Central memory CD8-positive, alpha-beta T cell (primary cell): Measurements from ENCODE around the gene PTCRA.
A peak's percentile ranks its signal among the peaks of the same experiment; 100 is the strongest.

Experiments
- ATAC-seq: fragments of 150-1000 bp; cut with Tn5 transposase; replicated peaks from 2 replicates; pipeline ENCODE4 v1.10.0; 2022; ENCODE audit warnings: mild to moderate bottlenecking, moderate FRiP score, moderate number of reproducible peaks; ENCODE audit not compliant: poor library complexity, severe bottlenecking; ENCODE audit errors: extremely low read depth
- DNase-seq, 2 donors: peaks; one replicate each; pipeline ENCODE4 v3.0.0; 2021; ENCODE audit warnings: low spot score in 2 of 2
- H3K27ac Mint-ChIP-seq: one replicate; pipeline ENCODE4 v1.8.0; 2022; ENCODE audit warnings: low read depth, mild to moderate bottlenecking, moderate library complexity, mixed read lengths
- H3K27me3 Mint-ChIP-seq: one replicate; pipeline ENCODE4 v1.8.0; 2022; ENCODE audit warnings: mixed read lengths
- H3K36me3 Mint-ChIP-seq: one replicate; pipeline ENCODE4 v1.8.0; 2022; ENCODE audit warnings: mild to moderate bottlenecking, moderate library complexity, mixed read lengths; ENCODE audit not compliant: insufficient read depth
- H3K4me1 Mint-ChIP-seq: one replicate; pipeline ENCODE4 v1.8.0; 2022; ENCODE audit warnings: mixed read lengths
- H3K4me3 Mint-ChIP-seq: one replicate; pipeline ENCODE4 v1.8.0; 2022; ENCODE audit warnings: mild to moderate bottlenecking, moderate library complexity, mixed read lengths
- H3K9me3 Mint-ChIP-seq: one replicate; pipeline ENCODE4 v1.8.0; 2022; ENCODE audit warnings: mixed read lengths

Gene PTCRA

GRCh38 chr6:42960243-42961019 is 44.6 kb downstream of the PTCRA start, which contains the start of gene GNMT:
Gene GNMT (plus strand): TSS chr6:42960754. CDS start chr6:42960768, 14 bp downstream.
- no peak for DNase-seq

GRCh38 chr6:42961020-42961470 is 45.2 kb downstream of the PTCRA start:
- H3K4me3 Mint-ChIP-seq, result peak overlapping the region; percentile 63
- peaks cover 9% of the 10 kb centered on the region for H3K36me3 Mint-ChIP-seq
- ATAC-seq, result no peak
- H3K27me3 Mint-ChIP-seq, result no peaks in the 10 kb centered on the region
- no peaks in the 10 kb centered on the region for H3K9me3 Mint-ChIP-seq
- peaks cover 6% of the 10 kb centered on the region for H3K4me1 Mint-ChIP-seq
- DNase-seq, result no peak
- no peak overlapping the region for H3K27ac Mint-ChIP-seq

More at GRCh38 chr6:42960243-42961019, 44.6 kb downstream of the PTCRA start, which contains the start of gene GNMT:
- Mint-ChIP-seq H3K9me3 (no peaks in the 10 kb centered on the region), H3K36me3 (peaks cover 9% of the 10 kb centered on the region), H3K4me1 (peaks cover 6% of the 10 kb centered on the region), H3K27me3 (no peaks in the 10 kb centered on the region), H3K27ac (peak within 1 kb of the TSS; percentile 73), H3K4me3 (peak within 1 kb of the TSS; percentile 63)
- peak; percentile 43 for ATAC-seq

DNA sequence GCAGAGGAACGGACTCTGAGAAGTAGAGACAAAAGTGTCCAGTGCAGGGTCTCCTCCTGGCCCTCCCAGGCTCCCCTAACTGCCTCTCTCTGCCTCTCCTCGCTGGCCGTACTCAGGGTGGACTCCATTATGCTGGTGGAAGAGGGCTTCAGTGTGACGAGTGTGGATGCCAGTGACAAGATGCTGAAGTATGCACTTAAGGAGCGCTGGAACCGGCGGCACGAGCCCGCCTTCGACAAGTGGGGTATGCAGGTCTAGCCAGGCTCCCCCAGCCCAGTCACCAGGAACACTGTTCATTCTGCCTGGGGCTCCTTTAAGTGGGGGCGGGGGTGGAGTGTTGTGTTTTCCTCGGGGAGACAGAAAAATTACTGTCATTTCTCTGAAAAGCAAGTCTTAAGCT is 46.2 kb downstream of the PTCRA start:
- Mint-ChIP-seq H3K27me3 (no peaks in the 10 kb centered on the region), H3K27ac (no peak overlapping the region), H3K4me1 (peaks cover 6% of the 10 kb centered on the region), H3K4me3 (no peak overlapping the region), H3K36me3 (peaks cover 9% of the 10 kb centered on the region), H3K9me3 (no peaks in the 10 kb centered on the region)
- DNase-seq, result no peak
- no peak for ATAC-seq

- Mint-ChIP-seq H3K9me3 (no peaks in the 10 kb centered on the region), H3K4me3 (no peak overlapping the region), H3K36me3 (peaks cover 9% of the 10 kb centered on the region), H3K27me3 (no peaks in the 10 kb centered on the region), H3K4me1 (peaks cover 6% of the 10 kb centered on the region), H3K27ac (no peak overlapping the region)
- ATAC-seq (no peak), DNase-seq (no peak)
These were observed 46.8 kb downstream of the PTCRA start for GRCh38 chr6:42962502-42963178.

DNA sequence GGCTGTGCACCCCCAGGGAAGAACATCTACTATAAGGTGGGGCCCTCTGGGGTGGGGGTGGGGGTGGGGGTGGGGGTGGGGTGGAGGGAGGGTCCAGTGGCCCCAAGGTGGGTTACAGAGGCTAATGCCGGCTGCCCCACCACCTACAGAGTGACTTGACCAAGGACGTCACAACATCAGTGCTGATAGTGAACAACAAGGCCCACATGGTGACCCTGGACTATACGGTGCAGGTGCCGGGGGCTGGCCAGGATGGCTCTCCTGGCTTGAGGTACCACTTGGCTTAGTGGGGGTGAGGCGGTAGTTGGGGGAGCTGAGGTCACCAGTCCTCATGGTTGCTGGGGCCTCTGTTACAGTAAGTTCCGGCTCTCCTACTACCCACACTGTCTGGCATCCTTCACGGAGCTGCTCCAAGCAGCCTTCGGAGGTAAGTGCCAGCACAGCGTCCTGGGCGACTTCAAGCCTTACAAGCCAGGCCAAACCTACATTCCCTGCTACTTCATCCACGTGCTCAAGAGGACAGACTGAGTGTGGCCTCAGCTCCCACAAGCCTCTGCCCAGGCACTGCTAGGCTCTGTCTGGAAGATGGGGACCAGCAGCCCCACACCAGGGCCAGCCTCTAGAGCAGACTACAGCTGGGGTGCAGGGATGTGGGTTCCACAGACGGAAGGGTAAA is 47.5 kb downstream of the PTCRA start:
- H3K27me3 Mint-ChIP-seq, result no peaks in the 10 kb centered on the region
- ATAC-seq (no peak), DNase-seq (no peak)
- no peak overlapping the region for H3K4me3 Mint-ChIP-seq
- H3K9me3 Mint-ChIP-seq, result no peaks in the 10 kb centered on the region
- no peak overlapping the region for H3K27ac Mint-ChIP-seq
- H3K36me3 Mint-ChIP-seq, result peaks cover 9% of the 10 kb centered on the region
- peaks cover 6% of the 10 kb centered on the region for H3K4me1 Mint-ChIP-seq

DNA sequence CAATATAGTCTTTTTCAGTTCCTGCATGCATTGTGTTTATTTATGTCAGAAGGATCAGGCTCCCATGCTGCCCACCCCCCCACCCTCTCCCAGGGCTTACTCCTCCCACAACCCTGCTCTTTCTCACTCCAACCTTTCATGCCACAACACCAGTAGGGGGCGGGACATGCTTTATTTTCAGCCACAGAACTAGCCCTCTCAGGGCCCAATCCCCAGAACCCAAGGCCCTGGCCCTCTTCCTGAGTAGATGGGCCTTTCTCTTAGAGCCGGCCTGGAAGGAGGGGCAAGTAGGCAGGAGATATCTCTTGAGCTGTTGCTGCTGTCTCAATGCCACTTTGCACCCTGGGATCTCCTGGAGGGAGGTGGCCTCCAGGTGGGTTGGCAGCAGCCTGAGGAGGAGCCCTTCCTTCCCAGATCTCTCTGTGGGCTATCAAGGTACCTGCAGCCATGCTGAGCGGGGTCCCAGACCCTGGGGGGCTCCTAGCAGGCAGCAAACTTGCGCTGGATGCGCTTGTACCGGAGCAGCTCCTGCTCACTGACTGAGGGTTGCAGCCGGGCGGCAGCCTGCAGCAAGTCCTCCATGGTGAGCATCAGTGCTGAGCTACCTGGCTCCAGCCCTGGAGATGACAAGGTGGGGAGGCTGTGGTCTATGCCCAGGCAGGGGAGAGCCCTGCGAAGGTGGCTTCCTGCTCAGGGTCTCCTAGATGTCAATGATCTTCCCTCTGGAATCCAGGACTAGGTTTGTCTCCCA is 48.2 kb downstream of the PTCRA start:
- no peak for DNase-seq
- H3K4me1 Mint-ChIP-seq, result peaks cover 6% of the 10 kb centered on the region
- peaks cover 10% of the 10 kb centered on the region for H3K36me3 Mint-ChIP-seq
- no peak overlapping the region for H3K4me3 Mint-ChIP-seq
- H3K27ac Mint-ChIP-seq, result no peak overlapping the region
- ATAC-seq, result no peak
- H3K9me3 Mint-ChIP-seq, result no peaks in the 10 kb centered on the region
- H3K27me3 Mint-ChIP-seq, result no peaks in the 10 kb centered on the region

DNA sequence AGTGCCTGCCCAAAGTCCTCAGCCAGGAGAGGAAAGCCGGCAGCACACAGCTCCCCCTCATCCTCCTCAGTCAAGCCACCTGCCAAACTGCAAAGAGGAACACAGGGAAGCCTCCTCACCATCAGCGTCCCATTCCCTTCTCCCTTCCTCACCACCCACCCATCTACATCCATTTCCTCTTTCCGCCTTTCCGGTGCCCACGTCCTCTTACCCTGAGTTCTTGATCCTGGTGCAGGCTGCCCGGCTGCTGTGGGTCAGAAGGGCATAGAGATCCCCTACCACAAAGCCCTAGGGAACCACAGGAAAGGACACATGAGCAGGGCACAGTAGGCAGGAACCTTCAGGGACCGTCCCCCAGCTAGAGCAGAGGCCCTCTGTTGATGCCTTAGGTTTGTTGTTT is 50.7 kb downstream of the PTCRA start:
- no peaks in the 10 kb centered on the region for H3K9me3 Mint-ChIP-seq
- ATAC-seq (no peak), DNase-seq (no peak)
- H3K27me3 Mint-ChIP-seq, result no peaks in the 10 kb centered on the region
- no peak overlapping the region for H3K4me3 Mint-ChIP-seq
- no peaks in the 10 kb centered on the region for H3K4me1 Mint-ChIP-seq
- H3K27ac Mint-ChIP-seq, result no peak overlapping the region
- peaks cover 10% of the 10 kb centered on the region for H3K36me3 Mint-ChIP-seq

DNA sequence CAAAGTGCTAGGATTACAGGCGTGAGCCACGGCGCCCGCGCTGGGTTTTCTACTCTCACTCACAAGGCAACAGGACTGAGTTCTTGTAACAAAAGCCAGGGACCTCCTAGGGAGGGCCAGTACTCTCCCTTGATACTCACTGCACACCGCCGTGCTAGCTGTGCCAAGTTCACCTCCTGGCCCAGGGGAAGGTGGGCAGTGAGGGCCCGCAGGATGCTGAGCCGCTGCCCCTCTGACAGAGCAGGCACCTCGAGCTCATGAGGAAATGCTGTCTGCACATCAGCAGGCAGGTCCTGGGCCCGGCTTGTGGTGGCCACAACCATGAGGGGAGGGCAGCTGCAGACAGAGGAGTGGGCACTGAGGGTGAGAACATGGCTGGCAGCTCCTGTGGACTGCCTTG is 51.4 kb downstream of the PTCRA start:
- H3K27ac Mint-ChIP-seq, result no peak overlapping the region
- no peaks in the 10 kb centered on the region for H3K4me1 Mint-ChIP-seq
- DNase-seq (no peak), ATAC-seq (no peak)
- H3K36me3 Mint-ChIP-seq, result peaks cover 7% of the 10 kb centered on the region
- no peaks in the 10 kb centered on the region for H3K9me3 Mint-ChIP-seq
- no peak overlapping the region for H3K4me3 Mint-ChIP-seq
- H3K27me3 Mint-ChIP-seq, result no peaks in the 10 kb centered on the region

DNA sequence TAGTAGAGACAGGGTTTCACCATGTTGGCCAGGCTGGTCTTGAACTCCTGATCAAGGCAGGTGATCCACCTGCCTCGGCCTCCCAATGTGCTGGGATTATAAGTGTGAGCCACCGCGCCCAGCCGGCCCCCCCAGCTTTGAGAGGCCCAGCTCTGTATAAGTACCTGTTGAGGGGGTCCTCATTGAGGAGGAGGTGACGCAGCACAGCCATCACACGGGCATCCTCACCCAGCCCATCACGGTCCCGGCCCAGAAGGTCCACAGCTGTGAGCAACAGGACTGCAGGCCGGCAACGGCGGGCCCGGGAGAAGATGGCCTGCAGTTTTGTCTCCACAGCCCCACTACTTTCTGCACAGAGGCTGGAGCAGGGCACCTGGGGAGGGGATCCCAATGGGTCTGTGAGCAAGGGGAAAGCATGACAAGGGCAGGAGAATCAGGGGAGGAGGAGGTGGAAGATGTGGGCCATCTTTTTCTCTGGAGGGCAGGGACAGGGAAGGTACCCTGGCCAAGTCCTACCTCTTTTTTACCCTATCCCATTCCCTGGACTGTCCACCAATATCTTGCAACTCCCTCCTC is 52.4 kb downstream of the PTCRA start:
- ATAC-seq (no peak), DNase-seq (no peak)
- Mint-ChIP-seq H3K36me3 (peaks cover 7% of the 10 kb centered on the region), H3K27me3 (no peaks in the 10 kb centered on the region), H3K4me3 (no peak overlapping the region), H3K9me3 (no peaks in the 10 kb centered on the region), H3K27ac (no peak overlapping the region), H3K4me1 (no peaks in the 10 kb centered on the region)

- DNase-seq, result no peak
- ATAC-seq, result no peak
- no peak overlapping the region for H3K4me3 Mint-ChIP-seq
- H3K9me3 Mint-ChIP-seq, result no peaks in the 10 kb centered on the region
- peaks cover 2% of the 10 kb centered on the region for H3K4me1 Mint-ChIP-seq
- peaks cover 5% of the 10 kb centered on the region for H3K36me3 Mint-ChIP-seq
- no peaks in the 10 kb centered on the region for H3K27me3 Mint-ChIP-seq
- no peak overlapping the region for H3K27ac Mint-ChIP-seq
These were observed 52.9 kb downstream of the PTCRA start for GRCh38 chr6:42968783-42969182.

- H3K36me3 Mint-ChIP-seq, result peaks cover 4% of the 10 kb centered on the region
- DNase-seq (no peak), ATAC-seq (no peak)
- H3K9me3 Mint-ChIP-seq, result no peaks in the 10 kb centered on the region
- H3K4me1 Mint-ChIP-seq, result peaks cover 4% of the 10 kb centered on the region
- H3K27ac Mint-ChIP-seq, result no peak overlapping the region
- no peaks in the 10 kb centered on the region for H3K27me3 Mint-ChIP-seq
- no peak overlapping the region for H3K4me3 Mint-ChIP-seq
These were observed 53.6 kb downstream of the PTCRA start for GRCh38 chr6:42969431-42969830.

DNA sequence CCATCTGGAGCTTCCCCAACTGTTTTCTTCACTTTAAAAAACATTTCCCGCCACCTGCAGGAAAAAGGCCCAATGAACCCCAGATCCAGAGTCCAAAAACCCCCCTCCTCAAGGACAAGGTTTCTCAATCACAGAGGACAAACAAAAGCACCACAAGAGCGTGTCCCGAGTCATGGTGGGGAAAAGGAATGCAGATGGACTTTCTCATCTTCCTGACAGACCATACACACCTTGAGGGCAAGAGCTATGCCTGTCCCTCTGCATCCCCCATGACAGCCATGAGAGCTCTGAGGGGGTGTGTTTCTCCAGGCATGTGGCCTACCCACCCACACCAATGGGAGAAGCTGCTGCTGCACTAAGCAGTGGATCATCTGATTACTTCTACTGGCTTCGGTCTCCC is 54.1 kb downstream of the PTCRA start:
- Mint-ChIP-seq H3K4me1 (peaks cover 6% of the 10 kb centered on the region), H3K9me3 (no peaks in the 10 kb centered on the region), H3K27ac (no peak overlapping the region), H3K27me3 (no peaks in the 10 kb centered on the region), H3K4me3 (no peak overlapping the region), H3K36me3 (peaks cover 2% of the 10 kb centered on the region)
- no peak for DNase-seq
- ATAC-seq, result no peak
